H9 (cell line): ENCODE results near the gene RAB22A. TPM values are rescaled to one million over a fixed set of nuclear protein-coding genes. Genes with fewer than 3 reads are reported as not detected.

Experiments
- DNase-seq: peaks from one replicate; pipeline ENCODE4 v3.0.0-alpha.2; 2017
- H2AFZ ChIP-seq: one replicate; pipeline ENCODE4 v1.6.1; 2013; ENCODE audit warnings: mild to moderate bottlenecking, low read length, control low read depth, moderate library complexity
- H2AK5ac ChIP-seq: 2 replicates; pipeline ENCODE4 v1.6.1; 2013; ENCODE audit warnings: low read length, control low read depth, mixed read lengths; ENCODE audit not compliant: insufficient read length
- H2BK120ac ChIP-seq: one replicate; pipeline ENCODE4 v1.6.1; 2013; ENCODE audit warnings: low read depth, mild to moderate bottlenecking, low read length, control low read depth, inconsistent platforms; ENCODE audit not compliant: poor library complexity, severe bottlenecking
- H2BK12ac ChIP-seq: 2 replicates; pipeline ENCODE4 v1.6.1; 2013; ENCODE audit warnings: low read length, control low read depth, mixed read lengths, low read depth; ENCODE audit not compliant: insufficient read length
- H2BK15ac ChIP-seq: 2 replicates; pipeline ENCODE4 v1.6.1; 2013; ENCODE audit warnings: low read depth, low read length, control low read depth
- H2BK20ac ChIP-seq: one replicate; pipeline ENCODE4 v1.6.1; 2013; ENCODE audit warnings: low read depth, mild to moderate bottlenecking, low read length, control low read depth, inconsistent platforms; ENCODE audit not compliant: poor library complexity, severe bottlenecking
- H2BK5ac ChIP-seq: 2 replicates; pipeline ENCODE4 v1.6.1; 2013; ENCODE audit warnings: low read length, control low read depth, mixed read lengths; ENCODE audit not compliant: insufficient read length
- H3K14ac ChIP-seq: 2 replicates; pipeline ENCODE4 v1.6.1; 2013; ENCODE audit warnings: low read length, control low read depth; ENCODE audit not compliant: insufficient read depth
- H3K18ac ChIP-seq: 2 replicates; pipeline ENCODE4 v1.6.1; 2013; ENCODE audit warnings: low read depth, mild to moderate bottlenecking, mixed read lengths, low read length, control low read depth; ENCODE audit not compliant: insufficient read length
- H3K23ac ChIP-seq: 2 replicates; pipeline ENCODE4 v1.6.1; 2013; ENCODE audit warnings: low read length, control low read depth, mixed read lengths, low read depth; ENCODE audit not compliant: insufficient read length
- H3K23me2 ChIP-seq: 2 replicates; pipeline ENCODE4 v1.6.1; 2013; ENCODE audit warnings: low read depth, mild to moderate bottlenecking, mixed read lengths, low read length, control low read depth; ENCODE audit not compliant: insufficient read length, poor library complexity, severe bottlenecking
- H3K27ac ChIP-seq: 2 replicates; pipeline ENCODE4 v1.5.1; 2013; ENCODE audit warnings: low read length, control low read depth, mixed read lengths, low read depth; ENCODE audit not compliant: insufficient read length
- H3K27me3 ChIP-seq: 2 replicates; pipeline ENCODE4 v1.6.1; 2013; ENCODE audit warnings: low read length, control low read depth, inconsistent platforms; ENCODE audit not compliant: insufficient read depth
- H3K4ac ChIP-seq: 2 replicates; pipeline ENCODE4 v1.6.1; 2013; ENCODE audit warnings: low read depth, mild to moderate bottlenecking, control low read depth, inconsistent platforms, low read length, moderate library complexity
- H3K4me1 ChIP-seq: 2 replicates; pipeline ENCODE4 v1.6.1; 2013; ENCODE audit warnings: low read length, control low read depth, inconsistent platforms; ENCODE audit not compliant: insufficient read depth
- H3K4me2 ChIP-seq: 2 replicates; pipeline ENCODE4 v1.6.1; 2013; ENCODE audit warnings: low read length, control low read depth, mixed read lengths; ENCODE audit not compliant: insufficient read length, insufficient read depth
- H3K56ac ChIP-seq: 2 replicates; pipeline ENCODE4 v1.6.1; 2013; ENCODE audit warnings: low read depth, mild to moderate bottlenecking, mixed read lengths, low read length, control low read depth; ENCODE audit not compliant: insufficient read length
- H3K79me1 ChIP-seq: 2 replicates; pipeline ENCODE4 v1.6.1; 2013; ENCODE audit warnings: low read depth, mild to moderate bottlenecking, moderate library complexity, low read length, control low read depth, inconsistent platforms; ENCODE audit not compliant: insufficient read depth, poor library complexity, severe bottlenecking
- H3K79me2 ChIP-seq: 2 replicates; pipeline ENCODE4 v1.6.1; 2013; ENCODE audit warnings: low read length, control low read depth, inconsistent platforms; ENCODE audit not compliant: insufficient read depth
- H3K9ac ChIP-seq: 2 replicates; pipeline ENCODE4 v1.6.1; 2013; ENCODE audit warnings: low read length, control low read depth, mixed read lengths; ENCODE audit not compliant: insufficient read length; ENCODE audit errors: extremely low read depth
- H3K9me3 ChIP-seq: one replicate; pipeline ENCODE4 v1.6.1; 2013; ENCODE audit warnings: low read depth, low read length, inconsistent platforms; ENCODE audit not compliant: control insufficient read depth
- H3T11ph ChIP-seq: one replicate; pipeline ENCODE4 v1.6.1; 2013; ENCODE audit warnings: mild to moderate bottlenecking, low read length, control low read depth, inconsistent platforms
- H4K20me1 ChIP-seq: one replicate; pipeline ENCODE4 v1.6.1; 2013; ENCODE audit not compliant: control insufficient read depth, insufficient read length, insufficient read depth
- H4K5ac ChIP-seq: 2 replicates; pipeline ENCODE4 v1.6.1; 2013; ENCODE audit warnings: low read depth, mild to moderate bottlenecking, mixed read lengths, low read length, control low read depth; ENCODE audit not compliant: insufficient read length
- H4K8ac ChIP-seq: replicated peaks from 2 replicates; pipeline ENCODE4 v1.6.1; 2013; ENCODE audit warnings: low read length, control low read depth, mixed read lengths, low read depth; ENCODE audit not compliant: insufficient read length
- H4K91ac ChIP-seq: 2 replicates; pipeline ENCODE4 v1.6.1; 2013; ENCODE audit warnings: low read depth, mild to moderate bottlenecking, moderate library complexity, mixed read lengths, low read length, control low read depth; ENCODE audit not compliant: insufficient read length
- H3K27ac Mint-ChIP-seq, 3 experiments: 2 replicates in 2 of 3; 3 replicates in 1 of 3; pipeline ENCODE4 v1.8.0; 2020 to 2021; ENCODE audit warnings: mixed read lengths in 3 of 3, mild to moderate bottlenecking in 1 of 3, moderate library complexity in 1 of 3
- H3K27me3 Mint-ChIP-seq: 2 replicates; pipeline ENCODE4 v1.8.0; 2021; ENCODE audit warnings: low read depth, mild to moderate bottlenecking, moderate library complexity, mixed read lengths
- H3K36me3 Mint-ChIP-seq, 3 experiments: 2 replicates in 2 of 3; 3 replicates in 1 of 3; pipeline ENCODE4 v1.8.0; 2020 to 2021; ENCODE audit warnings: low read depth in 3 of 3, mixed read lengths in 3 of 3; ENCODE audit not compliant: insufficient read depth in 1 of 3
- H3K4me1 Mint-ChIP-seq, 2 experiments: 2 replicates each; pipeline ENCODE4 v1.8.0; 2020; ENCODE audit warnings: mixed read lengths in 2 of 2
- H3K4me3 Mint-ChIP-seq, 2 experiments: 2 replicates in 1 of 2; 3 replicates in 1 of 2; pipeline ENCODE4 v1.8.0; 2020 to 2021; ENCODE audit warnings: mild to moderate bottlenecking in 2 of 2, mixed read lengths in 2 of 2, moderate library complexity in 1 of 2
- H3K9me3 Mint-ChIP-seq, 2 experiments: 2 replicates in 1 of 2; 3 replicates in 1 of 2; pipeline ENCODE4 v1.8.0; 2020; ENCODE audit warnings: mild to moderate bottlenecking in 2 of 2, mixed read lengths in 2 of 2, moderate library complexity in 1 of 2
- WGBS: extraction: QIAGEN DNeasy Blood & Tissue Kit; methylation state at CpG from one replicate; pipeline ENCODE4 v1.1.7; 2013; ENCODE audit warnings: missing lambda C conversion rate, low lambda C conversion rate, mixed read lengths; ENCODE audit not compliant: insufficient read length; ENCODE audit errors: extremely low coverage; 5-methylcytosine and 5-hydroxymethylcytosine counted together
- total RNA-seq: library from RNA; stranded (reverse); gene quantifications from 2 replicates; pipeline ENCODE4 v1.2.1, GENCODE V29; 2021
- TF ChIP-seq, protein P1 (sequence below): fragments of 200-600 bp; sonication (generic); conservative IDR thresholded peaks from 3 replicates; pipeline ENCODE4 v1.8.0; 2021; ENCODE audit warnings: antibody characterized with exemption, mild to moderate bottlenecking

Gene RAB22A
- total RNA-seq, 1 experiment from 2014 or later = 6.3 TPM

- Histone ChIP-seq H3K14ac (no peak overlapping the region), H2BK12ac (no peak overlapping the region), H3K27ac (no peak overlapping the region), H2AFZ (no peak overlapping the region), H2BK15ac (no peak overlapping the region), H2AK5ac (no peak overlapping the region), H3K4me2 (no peak overlapping the region), H2BK5ac (no peak overlapping the region), H3K23ac (no peak overlapping the region), H2BK120ac (no peak overlapping the region), H3K27me3 (no peaks in the 10 kb centered on the region), H4K91ac (no peak overlapping the region), H2BK20ac (no peak overlapping the region), H3K18ac (no peak overlapping the region), H4K8ac (no peak overlapping the region), H3K4ac (no peak overlapping the region), H4K20me1 (no peaks in the 10 kb centered on the region), H3K9ac (no peak overlapping the region), H3K79me1 (no peaks in the 10 kb centered on the region), H4K5ac (no peak overlapping the region), H3K4me1 (no peaks in the 10 kb centered on the region), H3T11ph (no peak overlapping the region), H3K9me3 (no peaks in the 10 kb centered on the region), H3K23me2 (no peaks in the 10 kb centered on the region), H3K56ac (no peak overlapping the region), H3K79me2 (no peaks in the 10 kb centered on the region)
- H3K4me1 Mint-ChIP-seq = peaks cover 5 to 6% of the 10 kb centered on the region in 2 experiments; a peak in 3 of 4 replicates
- no peak overlapping the region for H3K4me3 Mint-ChIP-seq
- peaks cover 5 to 12% (median 10%) of the 10 kb centered on the region in 3 experiments; a peak in 6 of 7 replicates for H3K36me3 Mint-ChIP-seq
- H3K9me3 Mint-ChIP-seq = no peaks in the 10 kb centered on the region
- H3K27me3 Mint-ChIP-seq = no peaks in the 10 kb centered on the region
- no CpG with 5 or more reads among the region's 1 CpG for WGBS
- no peak overlapping the region; a peak in 1 of 7 replicates for H3K27ac Mint-ChIP-seq
- TF ChIP-seq, protein P1, sequence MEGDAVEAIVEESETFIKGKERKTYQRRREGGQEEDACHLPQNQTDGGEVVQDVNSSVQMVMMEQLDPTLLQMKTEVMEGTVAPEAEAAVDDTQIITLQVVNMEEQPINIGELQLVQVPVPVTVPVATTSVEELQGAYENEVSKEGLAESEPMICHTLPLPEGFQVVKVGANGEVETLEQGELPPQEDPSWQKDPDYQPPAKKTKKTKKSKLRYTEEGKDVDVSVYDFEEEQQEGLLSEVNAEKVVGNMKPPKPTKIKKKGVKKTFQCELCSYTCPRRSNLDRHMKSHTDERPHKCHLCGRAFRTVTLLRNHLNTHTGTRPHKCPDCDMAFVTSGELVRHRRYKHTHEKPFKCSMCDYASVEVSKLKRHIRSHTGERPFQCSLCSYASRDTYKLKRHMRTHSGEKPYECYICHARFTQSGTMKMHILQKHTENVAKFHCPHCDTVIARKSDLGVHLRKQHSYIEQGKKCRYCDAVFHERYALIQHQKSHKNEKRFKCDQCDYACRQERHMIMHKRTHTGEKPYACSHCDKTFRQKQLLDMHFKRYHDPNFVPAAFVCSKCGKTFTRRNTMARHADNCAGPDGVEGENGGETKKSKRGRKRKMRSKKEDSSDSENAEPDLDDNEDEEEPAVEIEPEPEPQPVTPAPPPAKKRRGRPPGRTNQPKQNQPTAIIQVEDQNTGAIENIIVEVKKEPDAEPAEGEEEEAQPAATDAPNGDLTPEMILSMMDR = no peak
- DNase-seq = no peak
Observed at GRCh38 chr20:58362206-58362516, 52.6 kb downstream of the RAB22A start.
